ENCODE measurements around the gene HNRNPL. TPM values are rescaled to one million over a fixed set of nuclear protein-coding genes. Genes with fewer than 3 reads are reported as not detected.

The HNRNPL gene
- total and polyA plus RNA-seq, 9 of the 15 experiments (the other 6 are each of a cell fraction or from before 2014, with no cell fraction given), result 39.5 to 610 (median 299) TPM

DNA sequence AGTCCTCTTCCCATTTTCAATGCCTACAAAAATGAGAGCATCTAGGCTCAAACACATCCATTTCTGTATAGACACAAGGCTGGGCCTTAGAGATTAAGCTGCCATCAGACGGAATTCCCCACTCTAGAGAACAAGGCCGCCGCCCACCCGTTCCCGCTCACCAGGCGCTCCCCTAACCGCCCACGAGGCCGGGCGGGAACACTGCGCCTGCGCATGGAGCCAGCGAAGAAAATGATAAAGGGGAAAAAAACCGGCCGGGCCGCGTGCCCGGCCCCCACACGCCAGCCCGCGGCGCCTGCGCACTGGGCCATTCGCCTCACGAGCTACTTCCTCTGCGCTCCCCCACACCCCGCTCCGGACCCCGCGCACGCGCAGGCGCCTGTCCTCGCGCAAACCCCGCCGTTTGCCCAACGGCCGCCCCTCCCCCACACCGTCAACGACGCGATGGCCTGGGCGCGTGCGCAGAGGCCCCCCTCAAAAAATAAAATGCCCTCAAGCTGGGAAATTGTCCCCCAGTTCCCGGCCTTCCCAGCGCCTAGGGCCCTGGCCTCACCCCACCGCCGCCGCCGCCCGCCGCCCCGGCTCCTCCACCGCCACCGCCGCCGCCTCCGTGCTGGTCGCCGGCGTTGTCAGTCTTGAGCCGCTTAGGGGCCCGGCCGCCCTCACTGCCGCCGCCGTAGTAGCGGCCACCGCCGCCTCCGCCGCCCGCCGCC, 483 bp downstream of the HNRNPL start (continued):
- TF ChIP-seq ZNF507 (tag; conservative IDR thresholded peaks at IDR 0.05), result no peak
- TF ChIP-seq MTF1 (CRISPR knock-in tag; IDR thresholded peaks at IDR 0.05; ENCODE audit: borderline replicate concordance), result no peak
- no peak for TF ChIP-seq MTA3 (IDR thresholded peaks at IDR 0.05; ENCODE audit: borderline replicate concordance)
- no peak for TF ChIP-seq ZNF436 (CRISPR knock-in tag; IDR thresholded peaks at IDR 0.05)
- TF ChIP-seq, protein P1, sequence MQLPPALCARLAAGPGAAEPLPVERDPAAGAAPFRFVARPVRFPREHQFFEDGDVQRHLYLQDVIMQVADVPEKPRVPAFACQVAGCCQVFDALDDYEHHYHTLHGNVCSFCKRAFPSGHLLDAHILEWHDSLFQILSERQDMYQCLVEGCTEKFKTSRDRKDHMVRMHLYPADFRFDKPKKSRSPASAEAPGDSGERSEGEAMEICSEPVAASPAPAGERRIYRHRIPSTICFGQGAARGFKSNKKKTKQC (CRISPR knock-in tag; IDR thresholded peaks at IDR 0.05), result no peak
- TF ChIP-seq ZNF124 (CRISPR knock-in tag; IDR thresholded peaks at IDR 0.05), result 0 out of 2 replicates have a peak, but pooled peaks have one; percentile 52
- TF ChIP-seq GATA2 (CRISPR knock-in tag; IDR thresholded peaks at IDR 0.05), result no peak
- TF ChIP-seq, protein P2, sequence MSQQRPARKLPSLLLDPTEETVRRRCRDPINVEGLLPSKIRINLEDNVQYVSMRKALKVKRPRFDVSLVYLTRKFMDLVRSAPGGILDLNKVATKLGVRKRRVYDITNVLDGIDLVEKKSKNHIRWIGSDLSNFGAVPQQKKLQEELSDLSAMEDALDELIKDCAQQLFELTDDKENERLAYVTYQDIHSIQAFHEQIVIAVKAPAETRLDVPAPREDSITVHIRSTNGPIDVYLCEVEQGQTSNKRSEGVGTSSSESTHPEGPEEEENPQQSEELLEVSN (IDR thresholded peaks at IDR 0.05; ENCODE audit: borderline replicate concordance in 1 of 2, extremely low read depth in 1 of 2, insufficient read depth in 1 of 2, insufficient read length in 1 of 2, low read depth in 1 of 2, low read length in 1 of 2, poor library complexity in 1 of 2, severe bottlenecking in 1 of 2), result peak; percentile 95 to 99
- TF ChIP-seq ZNF140 (CRISPR knock-in tag; IDR thresholded peaks at IDR 0.05), result no peak
- TF ChIP-seq, protein P3, sequence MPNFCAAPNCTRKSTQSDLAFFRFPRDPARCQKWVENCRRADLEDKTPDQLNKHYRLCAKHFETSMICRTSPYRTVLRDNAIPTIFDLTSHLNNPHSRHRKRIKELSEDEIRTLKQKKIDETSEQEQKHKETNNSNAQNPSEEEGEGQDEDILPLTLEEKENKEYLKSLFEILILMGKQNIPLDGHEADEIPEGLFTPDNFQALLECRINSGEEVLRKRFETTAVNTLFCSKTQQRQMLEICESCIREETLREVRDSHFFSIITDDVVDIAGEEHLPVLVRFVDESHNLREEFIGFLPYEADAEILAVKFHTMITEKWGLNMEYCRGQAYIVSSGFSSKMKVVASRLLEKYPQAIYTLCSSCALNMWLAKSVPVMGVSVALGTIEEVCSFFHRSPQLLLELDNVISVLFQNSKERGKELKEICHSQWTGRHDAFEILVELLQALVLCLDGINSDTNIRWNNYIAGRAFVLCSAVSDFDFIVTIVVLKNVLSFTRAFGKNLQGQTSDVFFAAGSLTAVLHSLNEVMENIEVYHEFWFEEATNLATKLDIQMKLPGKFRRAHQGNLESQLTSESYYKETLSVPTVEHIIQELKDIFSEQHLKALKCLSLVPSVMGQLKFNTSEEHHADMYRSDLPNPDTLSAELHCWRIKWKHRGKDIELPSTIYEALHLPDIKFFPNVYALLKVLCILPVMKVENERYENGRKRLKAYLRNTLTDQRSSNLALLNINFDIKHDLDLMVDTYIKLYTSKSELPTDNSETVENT (CRISPR knock-in tag; IDR thresholded peaks at IDR 0.05), result no peak
- no peak for TF ChIP-seq THRAP3 (IDR thresholded peaks at IDR 0.05; ENCODE audit: borderline replicate concordance)
- TF ChIP-seq NFIX (CRISPR knock-in tag; IDR thresholded peaks at IDR 0.05; ENCODE audit: low read depth), result no peak
- TF ChIP-seq MEF2D (tag; conservative IDR thresholded peaks at IDR 0.05; ENCODE audit: low read depth), result no peak
- TF ChIP-seq CBFA2T3 (IDR thresholded peaks at IDR 0.05), result peak; percentile 21; the same call in 1 of the 2 replicates
- TF ChIP-seq SAFB (IDR thresholded peaks at IDR 0.05; ENCODE audit: borderline replicate concordance, low read depth, low read length), result no peak
- TF ChIP-seq, protein P4, sequence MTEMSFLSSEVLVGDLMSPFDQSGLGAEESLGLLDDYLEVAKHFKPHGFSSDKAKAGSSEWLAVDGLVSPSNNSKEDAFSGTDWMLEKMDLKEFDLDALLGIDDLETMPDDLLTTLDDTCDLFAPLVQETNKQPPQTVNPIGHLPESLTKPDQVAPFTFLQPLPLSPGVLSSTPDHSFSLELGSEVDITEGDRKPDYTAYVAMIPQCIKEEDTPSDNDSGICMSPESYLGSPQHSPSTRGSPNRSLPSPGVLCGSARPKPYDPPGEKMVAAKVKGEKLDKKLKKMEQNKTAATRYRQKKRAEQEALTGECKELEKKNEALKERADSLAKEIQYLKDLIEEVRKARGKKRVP (CRISPR knock-in tag; IDR thresholded peaks at IDR 0.05), result peak; percentile 34; the same call in 1 of the 2 replicates
- TF ChIP-seq ATF1 (CRISPR knock-in tag; IDR thresholded peaks at IDR 0.05), result no peak
- TF ChIP-seq ATF1 (tag; IDR thresholded peaks at IDR 0.05), result no peak
- no peak for TF ChIP-seq ZNF347 (CRISPR knock-in tag; IDR thresholded peaks at IDR 0.05; ENCODE audit: low read depth)
- TF ChIP-seq ZNF589 (CRISPR knock-in tag; IDR thresholded peaks at IDR 0.05; ENCODE audit: low read depth), result no peak
- TF ChIP-seq, protein P5, sequence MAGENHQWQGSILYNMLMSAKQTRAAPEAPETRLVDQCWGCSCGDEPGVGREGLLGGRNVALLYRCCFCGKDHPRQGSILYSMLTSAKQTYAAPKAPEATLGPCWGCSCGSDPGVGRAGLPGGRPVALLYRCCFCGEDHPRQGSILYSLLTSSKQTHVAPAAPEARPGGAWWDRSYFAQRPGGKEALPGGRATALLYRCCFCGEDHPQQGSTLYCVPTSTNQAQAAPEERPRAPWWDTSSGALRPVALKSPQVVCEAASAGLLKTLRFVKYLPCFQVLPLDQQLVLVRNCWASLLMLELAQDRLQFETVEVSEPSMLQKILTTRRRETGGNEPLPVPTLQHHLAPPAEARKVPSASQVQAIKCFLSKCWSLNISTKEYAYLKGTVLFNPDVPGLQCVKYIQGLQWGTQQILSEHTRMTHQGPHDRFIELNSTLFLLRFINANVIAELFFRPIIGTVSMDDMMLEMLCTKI (IDR thresholded peaks at IDR 0.05; ENCODE audit: partially characterized antibody), result no peak
- TF ChIP-seq POLR3G (IDR thresholded peaks at IDR 0.05; ENCODE audit: extremely low read depth, insufficient read length, insufficient replicate concordance), result no peak
- 0 out of 2 replicates have a peak, but pooled peaks have one; percentile 42 for TF ChIP-seq CAMTA2 (CRISPR knock-in tag; conservative IDR thresholded peaks at IDR 0.05)
